HG03558 (cell line): ENCODE measurements around the gene MAGEA2.
"Not testable (repeated sequence)": the region's sequence is repeated elsewhere in the genome, so short reads cannot be mapped to it uniquely, and the experiment has no call there.

Source experiments
- ATAC-seq: cut with Tn5 transposase; IDR thresholded peaks from one replicate; pipeline ENCODE4 v1.9.1; 2021; ENCODE audit warnings: moderate number of reproducible peaks; ENCODE audit not compliant: unreplicated experiment; ENCODE audit errors: extremely low read depth

Gene MAGEA2, protein sequence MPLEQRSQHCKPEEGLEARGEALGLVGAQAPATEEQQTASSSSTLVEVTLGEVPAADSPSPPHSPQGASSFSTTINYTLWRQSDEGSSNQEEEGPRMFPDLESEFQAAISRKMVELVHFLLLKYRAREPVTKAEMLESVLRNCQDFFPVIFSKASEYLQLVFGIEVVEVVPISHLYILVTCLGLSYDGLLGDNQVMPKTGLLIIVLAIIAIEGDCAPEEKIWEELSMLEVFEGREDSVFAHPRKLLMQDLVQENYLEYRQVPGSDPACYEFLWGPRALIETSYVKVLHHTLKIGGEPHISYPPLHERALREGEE

DNA sequence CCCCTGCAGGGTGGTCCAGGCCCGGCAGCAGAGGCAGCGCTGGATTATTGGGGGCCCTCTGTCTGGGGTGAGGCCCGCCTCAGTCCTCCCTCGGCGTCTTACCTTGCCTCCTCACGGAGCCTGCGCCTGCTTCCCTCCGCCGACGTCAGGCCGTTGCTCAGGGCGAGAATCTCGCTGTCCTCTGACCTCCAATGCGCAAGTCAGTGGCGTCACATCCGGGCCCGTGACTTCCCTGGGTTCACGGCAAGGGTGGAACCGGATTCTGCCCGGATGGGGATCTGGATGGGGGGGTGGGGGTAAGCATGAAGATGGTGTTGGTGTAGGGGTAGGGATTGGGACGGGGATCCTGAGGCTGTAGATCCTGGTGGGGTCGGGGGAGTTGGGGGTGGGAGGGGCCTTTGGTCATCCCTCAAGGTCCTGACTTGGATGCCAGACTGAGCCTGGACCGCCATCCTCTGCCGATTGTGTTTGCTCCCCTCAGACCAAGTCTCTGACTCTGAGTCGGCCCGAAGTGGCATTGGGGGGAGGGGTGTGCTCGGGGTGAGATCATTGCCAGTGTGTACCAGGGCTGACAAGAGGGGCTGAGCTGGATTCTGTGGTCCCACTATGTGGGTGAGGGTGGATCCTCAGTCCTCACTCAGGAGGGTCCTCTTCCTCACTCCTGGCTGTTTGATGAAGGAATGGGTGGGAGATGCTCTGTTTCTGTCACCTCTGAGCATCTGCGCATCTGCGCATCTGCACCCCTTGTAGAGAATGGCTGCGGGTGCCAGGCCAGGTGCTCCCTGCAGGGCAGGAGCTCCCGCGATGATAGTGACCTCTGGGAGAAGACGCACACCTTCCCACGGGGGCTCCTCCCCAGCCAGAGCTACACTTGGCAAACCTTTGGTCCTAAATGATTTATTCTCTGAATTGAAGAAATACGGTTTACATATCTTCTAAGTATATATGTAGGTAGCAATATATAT, at the start of gene MAGEA2:
MAGEA2 (minus strand) TSS at position 157 of the 965 bp plus-strand sequence. CDS start 2,479 bp downstream, outside the sequence.
- not testable (repeated sequence) for ATAC-seq

DNA sequence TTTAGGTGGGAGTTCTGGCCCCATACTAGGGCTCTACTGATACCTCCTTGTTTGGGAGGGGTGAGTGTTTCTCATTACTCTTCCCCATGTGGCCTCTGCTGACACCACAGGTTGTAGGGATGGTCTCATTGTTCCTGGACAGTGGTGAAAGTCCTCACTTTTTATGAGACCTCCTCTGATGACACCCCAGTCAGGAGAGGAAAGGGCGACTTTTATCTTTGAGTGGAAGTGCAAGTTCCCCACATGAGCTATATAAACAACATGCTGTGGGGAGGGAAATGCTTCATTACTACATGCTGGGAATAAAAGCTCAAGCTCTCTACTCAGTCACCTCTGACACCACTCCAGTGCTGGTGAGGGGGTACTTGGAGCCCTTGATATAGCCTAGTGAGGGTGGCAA, 45.3 kb upstream of the MAGEA2 start:
- no peak for ATAC-seq

DNA sequence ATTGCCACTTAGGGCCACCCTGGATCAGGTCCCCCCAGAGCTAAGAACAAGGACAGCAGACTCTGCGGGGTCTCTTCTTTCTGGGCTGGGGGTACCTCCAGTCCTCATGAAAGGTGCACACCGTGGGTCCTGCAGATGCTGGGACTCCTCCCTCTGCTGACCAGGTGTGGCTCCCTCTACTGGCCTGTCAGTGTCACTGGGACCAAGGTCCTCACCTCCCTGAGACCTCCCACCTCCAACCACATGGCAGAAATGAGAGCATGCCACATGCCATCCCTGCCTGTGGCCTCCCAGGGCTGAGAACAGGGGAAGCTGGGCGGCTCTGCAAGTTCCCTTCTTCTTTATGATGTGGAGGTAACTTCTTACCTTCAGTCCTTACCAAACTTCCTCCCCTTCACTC, 33.4 kb upstream of the MAGEA2 start:
- ATAC-seq, result not testable (repeated sequence)

DNA sequence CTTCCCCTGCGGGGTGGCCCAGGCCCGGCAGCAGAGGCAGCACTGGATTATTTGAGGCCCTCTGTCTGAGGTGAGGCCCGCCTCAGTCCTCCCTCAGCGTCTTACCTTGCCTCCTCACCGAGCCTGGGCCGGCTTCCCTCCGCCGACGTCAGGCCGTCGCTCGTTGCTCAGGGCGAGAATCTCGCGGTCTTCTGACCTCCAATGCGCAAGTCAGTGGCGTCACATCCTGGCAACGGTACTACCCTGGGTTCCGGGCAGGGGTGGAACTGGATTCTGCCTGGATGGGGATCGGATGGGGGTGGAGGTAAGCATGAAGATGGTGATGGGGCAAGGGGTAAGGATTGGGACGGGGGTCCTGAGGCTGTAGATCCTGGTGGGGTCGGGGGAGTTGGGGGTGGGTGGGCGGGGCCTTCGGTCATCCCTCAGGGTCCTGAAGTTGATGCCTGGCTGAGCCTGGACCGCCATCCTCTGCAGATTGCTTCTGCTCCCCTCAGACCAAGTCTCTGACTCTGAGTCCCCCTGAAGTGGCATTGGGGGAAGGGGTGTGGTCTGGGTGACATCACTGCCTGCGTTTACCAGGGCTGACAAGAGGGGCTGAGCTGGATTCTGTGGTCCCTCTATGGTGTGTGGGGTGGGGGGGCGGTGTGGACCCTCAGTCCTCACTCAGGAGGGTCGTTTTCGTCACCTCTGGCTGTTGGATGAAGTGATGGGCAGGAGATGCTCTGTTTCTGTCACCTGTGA, 16.1 kb upstream of the MAGEA2 start, which contains the start of gene MAGEA6:
MAGEA6 (minus strand) TSS at position 141 of the 741 bp plus-strand sequence. CDS start 2,039 bp downstream, outside the sequence.
- ATAC-seq, result not testable (repeated sequence)

DNA sequence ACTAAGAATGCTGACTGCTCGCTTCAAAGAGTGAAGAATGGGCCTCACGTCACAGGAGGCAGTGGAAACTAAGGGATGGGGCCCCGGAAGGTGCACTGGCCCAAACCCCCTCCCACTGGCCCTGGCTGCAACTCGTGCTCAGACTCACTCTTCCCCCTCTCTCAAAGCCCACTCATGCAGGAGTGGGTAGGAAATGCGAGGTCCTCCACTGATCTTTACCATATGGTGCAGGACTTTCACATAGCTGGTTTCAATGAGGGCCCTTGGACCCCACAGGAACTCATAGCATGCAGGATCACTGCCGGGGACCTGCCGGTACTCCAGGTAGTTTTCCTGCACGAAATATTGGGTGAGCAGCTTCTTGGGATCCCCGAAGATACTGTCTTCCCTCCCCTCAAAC, 12.9 kb upstream of the MAGEA2 start:
- ATAC-seq, result not testable (repeated sequence)

DNA sequence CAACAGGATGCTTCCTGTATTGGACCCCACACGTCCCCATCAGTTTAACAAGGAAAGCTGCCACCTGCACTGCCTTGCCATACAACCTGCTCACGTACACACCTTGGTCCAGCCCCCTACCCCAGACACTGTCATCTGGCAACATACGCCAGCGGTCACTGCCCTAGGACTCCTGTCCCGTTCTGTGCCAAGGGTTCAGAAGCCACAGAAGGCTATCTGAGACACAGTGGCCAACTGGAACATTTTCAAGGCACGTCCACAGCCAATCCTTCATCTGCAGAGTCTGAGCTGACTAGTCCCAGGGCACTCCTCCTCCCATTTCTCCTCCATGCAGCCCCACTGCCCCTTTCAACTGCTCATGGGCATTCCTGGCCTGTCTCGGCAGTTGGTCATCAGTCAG, 7.9 kb upstream of the MAGEA2 start:
- ATAC-seq, result not testable (repeated sequence)

DNA sequence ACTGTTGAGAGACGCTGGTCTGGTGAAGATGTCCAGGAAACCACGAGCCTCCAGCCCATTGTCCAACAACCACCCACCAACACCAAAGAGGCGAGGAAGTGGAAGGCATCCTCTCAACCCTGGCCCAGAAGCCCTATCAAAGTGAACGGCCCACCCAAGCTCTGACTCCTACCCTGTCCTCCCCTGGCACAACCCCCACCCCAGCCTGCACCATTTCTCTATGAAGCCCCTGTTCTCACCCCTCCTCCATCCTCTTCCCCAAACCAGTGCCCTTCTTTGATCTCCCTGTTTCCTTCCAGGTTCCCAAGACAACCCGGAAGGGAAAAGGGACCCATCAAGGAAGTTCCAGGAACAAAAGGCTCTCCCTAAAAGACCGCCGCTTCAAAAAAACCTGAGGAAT, 5.9 kb upstream of the MAGEA2 start:
- ATAC-seq, result not testable (repeated sequence)

DNA sequence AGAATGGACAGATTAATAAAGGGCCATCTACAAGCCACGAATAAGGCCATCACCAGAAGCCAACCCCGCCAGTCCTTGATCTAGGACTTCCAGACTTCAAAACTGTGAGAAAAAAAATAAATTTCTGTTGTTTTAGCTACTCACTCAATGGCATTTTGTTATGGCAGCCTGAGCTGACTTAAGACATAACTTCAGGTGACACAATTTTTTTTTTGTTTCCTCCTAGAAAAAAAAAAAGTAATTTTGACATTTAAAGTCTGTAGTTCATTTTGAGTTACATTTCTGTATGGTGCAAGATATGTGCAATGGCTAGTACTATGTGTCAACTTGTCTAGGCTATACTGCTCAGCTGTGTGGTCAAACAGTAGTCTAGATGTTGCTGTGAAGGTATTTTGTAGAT, 5.3 kb upstream of the MAGEA2 start, which contains the start of gene CSAG3:
CSAG3 (plus strand) TSS at position 301 of the 400 bp plus-strand sequence.
- not testable (repeated sequence) for ATAC-seq

DNA sequence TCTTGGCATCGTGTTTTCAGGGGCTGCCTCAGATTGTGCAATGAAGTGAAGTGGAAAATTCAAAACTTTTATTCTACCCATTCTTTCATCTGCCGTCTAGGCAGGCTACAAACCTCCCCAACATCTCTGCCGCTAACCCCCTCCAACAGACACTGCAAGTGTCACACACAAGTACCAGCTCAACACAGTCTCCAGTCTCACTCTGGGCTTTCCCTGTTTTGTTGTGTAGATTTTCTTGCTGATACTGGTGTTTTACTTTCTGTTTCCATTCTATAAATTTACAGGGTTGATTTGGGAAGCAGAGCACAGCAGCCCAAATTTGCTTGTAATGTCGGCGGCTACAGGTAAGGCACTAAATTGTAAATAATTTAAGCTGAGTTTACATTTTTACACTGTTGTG, 1.2 kb upstream of the MAGEA2 start:
- not testable (repeated sequence) for ATAC-seq

DNA sequence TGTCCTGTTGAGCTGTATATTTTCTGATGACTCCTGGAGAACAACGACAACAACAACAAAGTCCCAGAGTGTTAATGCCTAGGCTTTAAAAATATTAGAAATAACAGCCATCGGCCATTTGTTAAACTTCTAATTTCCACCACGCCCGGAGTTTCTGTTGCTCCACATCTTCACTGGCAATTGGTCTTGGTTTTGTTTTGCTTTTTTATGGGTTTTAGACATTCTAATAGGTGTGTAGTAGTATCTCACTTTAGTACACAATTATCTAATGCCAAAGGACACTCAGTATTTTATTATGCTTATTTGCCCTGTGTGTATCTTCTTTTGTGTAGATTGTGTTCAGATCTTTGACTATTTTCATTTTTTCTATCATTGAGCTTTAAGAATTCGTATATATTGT, 15.1 kb downstream of the MAGEA2 start:
- ATAC-seq, result no peak

DNA sequence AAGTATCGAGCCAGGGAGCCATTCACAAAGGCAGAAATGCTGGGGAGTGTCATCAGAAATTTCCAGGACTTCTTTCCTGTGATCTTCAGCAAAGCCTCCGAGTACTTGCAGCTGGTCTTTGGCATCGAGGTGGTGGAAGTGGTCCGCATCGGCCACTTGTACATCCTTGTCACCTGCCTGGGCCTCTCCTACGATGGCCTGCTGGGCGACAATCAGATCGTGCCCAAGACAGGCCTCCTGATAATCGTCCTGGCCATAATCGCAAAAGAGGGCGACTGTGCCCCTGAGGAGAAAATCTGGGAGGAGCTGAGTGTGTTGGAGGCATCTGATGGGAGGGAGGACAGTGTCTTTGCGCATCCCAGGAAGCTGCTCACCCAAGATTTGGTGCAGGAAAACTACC, 17.1 kb downstream of the MAGEA2 start:
- not testable (repeated sequence) for ATAC-seq

DNA sequence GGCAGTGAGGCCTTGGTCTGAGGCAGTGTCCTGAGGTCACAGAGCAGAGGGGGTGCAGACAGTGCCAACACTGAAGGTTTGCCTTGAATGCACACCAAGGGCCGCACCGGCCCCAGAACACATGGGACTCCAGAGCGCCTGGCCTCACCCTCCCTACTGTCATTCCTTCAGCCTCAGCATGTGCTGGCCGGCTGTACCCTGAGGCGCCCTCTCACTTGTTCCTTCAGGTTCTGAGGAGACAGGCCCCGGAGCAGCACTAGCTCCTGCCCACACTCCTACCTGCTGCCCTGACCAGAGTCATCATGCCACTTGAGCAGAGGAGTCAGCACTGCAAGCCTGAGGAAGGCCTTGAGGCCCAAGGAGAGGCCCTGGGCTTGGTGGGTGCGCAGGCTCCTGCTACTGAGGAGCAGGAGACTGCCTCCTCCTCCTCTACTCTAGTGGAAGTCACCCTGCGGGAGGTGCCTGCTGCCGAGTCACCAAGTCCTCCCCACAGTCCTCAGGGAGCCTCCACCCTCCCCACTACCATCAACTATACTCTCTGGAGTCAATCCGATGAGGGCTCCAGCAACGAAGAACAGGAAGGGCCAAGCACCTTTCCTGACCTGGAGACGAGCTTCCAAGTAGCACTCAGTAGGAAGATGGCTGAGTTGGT, 17.7 kb downstream of the MAGEA2 start:
- ATAC-seq, result no peak

DNA sequence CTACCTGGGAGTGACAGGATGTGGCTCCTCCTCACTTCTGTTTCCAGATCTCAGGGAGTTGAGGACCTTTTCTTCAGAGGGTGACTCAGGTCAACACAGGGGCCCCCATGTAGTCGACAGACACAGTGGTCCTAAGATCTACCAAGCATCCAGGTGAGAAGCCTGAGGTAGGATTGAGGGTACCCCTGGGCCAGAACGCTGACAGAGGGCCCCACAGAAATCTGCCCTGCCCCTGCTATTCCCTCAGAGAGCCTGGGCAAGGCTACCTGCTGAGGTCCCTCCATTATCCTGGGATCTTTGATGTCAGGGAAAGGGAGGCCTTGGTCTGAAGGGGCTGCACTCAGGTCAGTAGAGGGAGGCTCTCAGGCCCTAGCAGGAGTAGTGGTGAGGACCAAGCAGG, 18.5 kb downstream of the MAGEA2 start:
- no peak for ATAC-seq

DNA sequence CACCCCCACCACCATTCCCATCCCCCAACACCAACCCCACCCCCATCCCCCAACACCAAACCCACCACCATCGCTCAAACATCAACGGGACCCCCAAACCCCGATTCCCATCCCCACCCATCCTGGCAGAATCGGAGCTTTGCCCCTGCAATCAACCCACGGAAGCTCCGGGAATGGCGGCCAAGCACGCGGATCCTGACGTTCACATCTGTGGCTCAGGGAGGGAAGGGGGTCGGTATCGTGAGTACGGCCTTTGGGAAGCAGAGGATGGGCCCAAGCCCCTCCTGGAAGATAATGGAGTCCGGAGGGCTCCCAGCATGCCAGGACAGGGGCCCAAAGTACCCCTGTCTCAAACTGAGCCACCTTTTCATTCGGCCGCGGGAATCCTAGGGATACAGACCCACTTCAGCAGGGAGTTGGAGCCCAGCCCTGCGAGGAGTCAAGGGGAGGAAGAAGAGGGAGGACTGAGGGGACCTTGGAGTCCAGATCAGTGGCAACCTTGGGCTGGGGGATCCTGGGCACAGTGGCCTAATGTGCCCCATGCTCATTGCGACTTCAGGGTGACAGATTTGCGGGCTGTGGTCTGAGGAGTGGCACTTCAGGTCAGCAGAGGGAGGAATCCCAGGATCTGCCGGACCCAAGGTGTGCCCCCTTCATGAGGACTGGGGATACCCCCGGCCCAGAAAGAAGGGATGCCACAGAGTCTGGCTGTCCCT, 19.3 kb downstream of the MAGEA2 start:
- ATAC-seq, result not testable (repeated sequence)

DNA sequence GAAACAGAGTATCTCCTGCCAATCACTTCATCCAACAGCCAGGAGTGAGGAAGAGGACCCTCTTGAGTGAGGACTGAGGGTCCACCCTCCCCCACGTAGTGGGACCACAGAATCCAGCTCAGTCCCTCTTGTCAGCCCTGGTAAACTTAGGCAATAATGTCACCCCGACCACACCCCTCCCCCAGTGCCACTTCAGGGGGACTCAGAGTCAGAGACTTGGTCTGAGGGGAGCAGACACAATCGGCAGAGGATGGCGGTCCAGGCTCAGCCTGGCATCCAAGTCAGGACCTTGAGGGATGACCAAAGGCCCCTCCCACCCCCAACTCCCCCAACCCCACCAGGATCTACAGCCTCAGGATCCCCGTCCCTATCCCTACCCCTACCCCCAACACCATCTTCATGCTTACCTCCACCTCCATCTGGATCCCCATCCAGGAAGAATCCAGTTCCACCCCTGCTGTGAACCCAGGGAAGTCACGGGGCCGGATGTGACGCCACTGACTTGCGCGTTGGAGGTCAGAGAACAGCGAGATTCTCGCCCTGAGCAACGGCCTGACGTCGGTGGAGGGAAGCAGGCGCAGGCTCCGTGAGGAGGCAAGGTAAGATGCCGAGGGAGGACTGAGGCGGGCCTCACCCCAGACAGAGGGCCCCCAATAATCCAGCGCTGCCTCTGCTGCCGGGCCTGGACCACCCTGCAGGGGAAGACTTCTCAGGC, 20.2 kb downstream of the MAGEA2 start, which contains the start of the genes CSAG1 and MAGEA12:
CSAG1 (minus strand) TSS at position 461 of the 715 bp plus-strand sequence. CDS start 1,261 bp downstream, outside the sequence.
MAGEA12 (plus strand) TSS at position 497 of the 715 bp plus-strand sequence. CDS start 2,405 bp downstream, outside the sequence.
- no peak for ATAC-seq

DNA sequence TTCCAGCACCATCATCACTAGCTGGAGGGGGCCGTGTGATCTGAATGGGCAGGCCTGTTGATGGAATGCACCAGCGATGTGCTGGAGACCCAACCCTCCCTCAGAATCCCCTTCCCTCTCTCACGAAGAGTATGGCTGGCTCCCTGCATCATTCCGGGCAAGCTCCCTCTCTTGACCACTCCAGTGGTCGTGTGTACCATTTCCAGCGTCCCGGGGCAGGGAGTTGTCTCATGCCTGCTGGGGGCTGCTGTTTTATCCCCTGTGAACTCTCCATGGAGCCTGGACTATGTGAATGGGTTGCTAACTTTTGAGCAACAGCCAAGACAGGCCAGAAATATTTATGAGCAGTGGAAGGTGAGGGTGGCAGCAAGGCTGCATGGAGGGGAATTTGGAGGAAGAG, 28.2 kb downstream of the MAGEA2 start:
- no peak for ATAC-seq

DNA sequence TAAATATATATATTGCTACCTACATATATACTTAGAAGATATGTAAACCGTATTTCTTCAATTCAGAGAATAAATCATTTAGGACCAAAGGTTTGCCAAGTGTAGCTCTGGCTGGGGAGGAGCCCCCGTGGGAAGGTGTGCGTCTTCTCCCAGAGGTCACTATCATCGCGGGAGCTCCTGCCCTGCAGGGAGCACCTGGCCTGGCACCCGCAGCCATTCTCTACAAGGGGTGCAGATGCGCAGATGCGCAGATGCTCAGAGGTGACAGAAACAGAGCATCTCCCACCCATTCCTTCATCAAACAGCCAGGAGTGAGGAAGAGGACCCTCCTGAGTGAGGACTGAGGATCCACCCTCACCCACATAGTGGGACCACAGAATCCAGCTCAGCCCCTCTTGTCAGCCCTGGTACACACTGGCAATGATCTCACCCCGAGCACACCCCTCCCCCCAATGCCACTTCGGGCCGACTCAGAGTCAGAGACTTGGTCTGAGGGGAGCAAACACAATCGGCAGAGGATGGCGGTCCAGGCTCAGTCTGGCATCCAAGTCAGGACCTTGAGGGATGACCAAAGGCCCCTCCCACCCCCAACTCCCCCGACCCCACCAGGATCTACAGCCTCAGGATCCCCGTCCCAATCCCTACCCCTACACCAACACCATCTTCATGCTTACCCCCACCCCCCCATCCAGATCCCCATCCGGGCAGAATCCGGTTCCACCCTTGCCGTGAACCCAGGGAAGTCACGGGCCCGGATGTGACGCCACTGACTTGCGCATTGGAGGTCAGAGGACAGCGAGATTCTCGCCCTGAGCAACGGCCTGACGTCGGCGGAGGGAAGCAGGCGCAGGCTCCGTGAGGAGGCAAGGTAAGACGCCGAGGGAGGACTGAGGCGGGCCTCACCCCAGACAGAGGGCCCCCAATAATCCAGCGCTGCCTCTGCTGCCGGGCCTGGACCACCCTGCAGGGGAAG, 39.5 kb downstream of the MAGEA2 start, which contains the start of gene MAGEA2B:
MAGEA2B (plus strand) TSS at position 814 of the 973 bp plus-strand sequence. CDS start 2,479 bp downstream, outside the sequence.
- not testable (repeated sequence) for ATAC-seq
